ENCODE data around the gene LRRC63. TPM values are rescaled to one million over a fixed set of nuclear protein-coding genes. Genes with fewer than 3 reads are reported as not detected.

LRRC63 gene
- polyA plus RNA-seq, 1 of the 3 experiments (the other 2 are of a cell fraction), result 0.03 TPM

DNA sequence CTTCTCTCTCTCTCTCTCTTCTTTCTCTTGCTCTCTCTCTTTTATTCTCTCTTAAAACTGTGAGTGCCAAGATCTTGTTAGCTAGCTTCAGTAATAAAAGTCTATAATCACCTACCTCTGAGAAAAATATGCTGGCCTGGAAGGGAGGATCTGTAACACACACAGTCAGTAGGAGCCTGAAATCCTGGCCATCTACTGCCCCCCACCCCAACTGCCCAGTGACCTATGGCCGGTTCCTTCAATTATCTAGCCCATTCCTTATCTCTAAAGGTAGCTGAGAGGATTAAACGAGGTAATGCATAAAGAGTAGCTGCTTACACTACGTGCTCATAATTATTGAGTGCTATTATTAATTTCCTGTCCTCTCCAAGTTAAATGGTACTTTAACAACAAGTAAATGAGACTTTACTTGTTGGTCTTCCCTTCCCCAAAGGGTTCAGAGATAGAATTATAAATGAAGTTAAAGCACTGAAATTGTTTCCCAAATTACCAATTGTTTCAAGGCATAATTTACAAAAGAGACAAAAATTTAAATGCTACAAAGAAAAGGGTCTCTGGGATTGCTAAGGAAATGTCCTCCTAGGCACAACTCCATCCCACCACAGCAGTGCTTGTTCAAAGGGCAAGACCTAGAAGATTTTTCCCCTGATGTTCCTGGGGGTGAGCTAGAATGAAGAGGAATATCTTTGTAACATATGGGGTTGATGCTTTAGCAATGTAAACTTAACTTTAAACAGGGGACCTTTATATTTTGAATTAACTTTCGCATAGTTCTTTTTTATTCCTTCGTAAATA lies 31.6 kb upstream of the LRRC63 start:
- Histone ChIP-seq H3K27me3 (ENCODE audit: insufficient read depth) (no peaks in the 10 kb centered on the region), H3K79me2 (ENCODE audit: insufficient read depth) (no peaks in the 10 kb centered on the region), H3K27ac (ENCODE audit: low read depth in 2 of 2, low read length in 1 of 2) (no peak overlapping the region), H3K9ac (no peak overlapping the region), H3K4me2 (no peak overlapping the region), H4K20me1 (ENCODE audit: insufficient read depth) (no peaks in the 10 kb centered on the region), H3K9me3 (0 out of 2 replicates have a peak, but pooled peaks cover 3% of the 10 kb centered on the region), H2AFZ (ENCODE audit: low read depth) (no peak overlapping the region), H3K4me3 (ENCODE audit: low read depth in 2 of 2, low read length in 1 of 2) (no peak overlapping the region), H3K4me1 (ENCODE audit: control insufficient read depth in 1 of 2, insufficient read depth in 2 of 2, low read depth in 1 of 2, low read length in 1 of 2) (no peaks in the 10 kb centered on the region; a peak in 2 of 4 replicates), H3F3A (replicated peaks; ENCODE audit: insufficient read depth) (no peaks in the 10 kb centered on the region), H3K9me2 (no peaks in the 10 kb centered on the region), H3K36me3 (replicated peaks in 1 of 2; ENCODE audit: control insufficient read depth in 1 of 2, insufficient read depth in 2 of 2, low read length in 1 of 2) (no peaks in the 10 kb centered on the region)
- no peak for DNase-seq
- POLR2A ChIA-PET, result no interaction called here
- CTCF ChIA-PET, result no interaction called here
- WGBS (ENCODE audit: low lambda C conversion rate), result 55% methylated on average over 5 of the region's 5 CpGs
- TF ChIP-seq MAX (IDR thresholded peaks at IDR 0.05; ENCODE audit: low read depth), result no peak
- no peak for TF ChIP-seq SMC3 (IDR thresholded peaks at IDR 0.05; ENCODE audit: low read depth, low read length)
- TF ChIP-seq FOXJ3 (CRISPR knock-in tag; IDR thresholded peaks at IDR 0.05), result no peak
- no peak for TF ChIP-seq JUND (IDR thresholded peaks at IDR 0.05)
- TF ChIP-seq GABPA (IDR thresholded peaks at IDR 0.05; ENCODE audit: low read depth), result no peak
- TF ChIP-seq GATA2 (CRISPR knock-in tag; IDR thresholded peaks at IDR 0.05), result no peak
- no peak for TF ChIP-seq RCOR1 (IDR thresholded peaks at IDR 0.05; ENCODE audit: low read length)
- no peak for TF ChIP-seq REST (IDR thresholded peaks at IDR 0.05; ENCODE audit: low read depth, low read length)
- TF ChIP-seq, protein P1, sequence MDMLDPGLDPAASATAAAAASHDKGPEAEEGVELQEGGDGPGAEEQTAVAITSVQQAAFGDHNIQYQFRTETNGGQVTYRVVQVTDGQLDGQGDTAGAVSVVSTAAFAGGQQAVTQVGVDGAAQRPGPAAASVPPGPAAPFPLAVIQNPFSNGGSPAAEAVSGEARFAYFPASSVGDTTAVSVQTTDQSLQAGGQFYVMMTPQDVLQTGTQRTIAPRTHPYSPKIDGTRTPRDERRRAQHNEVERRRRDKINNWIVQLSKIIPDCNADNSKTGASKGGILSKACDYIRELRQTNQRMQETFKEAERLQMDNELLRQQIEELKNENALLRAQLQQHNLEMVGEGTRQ (IDR thresholded peaks at IDR 0.05; ENCODE audit: borderline replicate concordance, low read depth, low read length), result no peak
- TF ChIP-seq, protein P2, sequence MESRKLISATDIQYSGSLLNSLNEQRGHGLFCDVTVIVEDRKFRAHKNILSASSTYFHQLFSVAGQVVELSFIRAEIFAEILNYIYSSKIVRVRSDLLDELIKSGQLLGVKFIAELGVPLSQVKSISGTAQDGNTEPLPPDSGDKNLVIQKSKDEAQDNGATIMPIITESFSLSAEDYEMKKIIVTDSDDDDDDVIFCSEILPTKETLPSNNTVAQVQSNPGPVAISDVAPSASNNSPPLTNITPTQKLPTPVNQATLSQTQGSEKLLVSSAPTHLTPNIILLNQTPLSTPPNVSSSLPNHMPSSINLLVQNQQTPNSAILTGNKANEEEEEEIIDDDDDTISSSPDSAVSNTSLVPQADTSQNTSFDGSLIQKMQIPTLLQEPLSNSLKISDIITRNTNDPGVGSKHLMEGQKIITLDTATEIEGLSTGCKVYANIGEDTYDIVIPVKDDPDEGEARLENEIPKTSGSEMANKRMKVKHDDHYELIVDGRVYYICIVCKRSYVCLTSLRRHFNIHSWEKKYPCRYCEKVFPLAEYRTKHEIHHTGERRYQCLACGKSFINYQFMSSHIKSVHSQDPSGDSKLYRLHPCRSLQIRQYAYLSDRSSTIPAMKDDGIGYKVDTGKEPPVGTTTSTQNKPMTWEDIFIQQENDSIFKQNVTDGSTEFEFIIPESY (IDR thresholded peaks at IDR 0.05; ENCODE audit: borderline replicate concordance, low read depth), result no peak
- TF ChIP-seq FOXM1 (IDR thresholded peaks at IDR 0.05; ENCODE audit: low read depth), result no peak
- no peak for TF ChIP-seq NFIC (IDR thresholded peaks at IDR 0.05; ENCODE audit: borderline replicate concordance)
